GM12878 (cell line): Measurements from ENCODE around the gene MSI2. TPM values are rescaled to one million over a fixed set of nuclear protein-coding genes. Genes with fewer than 3 reads are reported as not detected.

ENCODE experiments used
- ATAC-seq: fragments of 200-7000 bp; cut with Tn5 transposase; 3 replicates; pipeline ENCODE4 v1.9.1; 2020; ENCODE audit warnings: mild to moderate bottlenecking, moderate library complexity
- BruUV-seq: library from RNA; stranded (reverse); fragments of 400-500 nt; replicated peaks from 2 replicates; lab custom pipeline; 2021; lab: Mats Ljungman, UMichigan
- CTCF ChIA-PET: fragments of 300-600 bp; sonication (Branson Sonifier 250); formaldehyde crosslinking; extraction: SDS; loops from one replicate; lab custom pipeline; 2021; ENCODE audit warnings: inconsistent platforms; lab: Yijun Ruan, JAX
- POLR2A ChIA-PET: fragments of 350-600 bp; formaldehyde crosslinking; extraction: SDS; loops from one replicate; lab custom pipeline; 2021; ENCODE audit warnings: inconsistent platforms; lab: Charles Lee
- RAD21 ChIA-PET: fragments of 300-600 bp; sonication (Branson Sonifier 250); formaldehyde crosslinking; loops from one replicate; lab custom pipeline; 2023; ENCODE audit warnings: antibody characterized with exemption; ENCODE audit not compliant: unreplicated experiment; lab: Charles Lee
- SMC1A ChIA-PET: fragments of 300-600 bp; sonication (Branson Sonifier 250); formaldehyde crosslinking; loops from one replicate; lab custom pipeline; 2023; ENCODE audit not compliant: unreplicated experiment, uncharacterized antibody; lab: Charles Lee
- DNase-seq: peaks from one replicate; pipeline ENCODE4 v3.0.0-alpha.2; 2011; ENCODE audit warnings: low read depth, low spot score
- FAIRE-seq: peaks from 3 replicates; lab custom pipeline; 2011; peaks lifted over from hg19 to GRCh38; lab: Jason Lieb, UNC
- H2AFZ ChIP-seq: 2 replicates; pipeline ENCODE4 v1.6.0; 2011; ENCODE audit warnings: low read depth, low read length, control low read depth; ENCODE audit not compliant: control insufficient read depth
- H3K27ac ChIP-seq: 2 replicates; pipeline ENCODE4 v1.5.1; 2011; ENCODE audit warnings: control low read depth; ENCODE audit not compliant: control insufficient read depth, insufficient read depth
- H3K27me3 ChIP-seq, 2 experiments: replicated peaks in 1 of 2; 2 replicates each; pipeline versions ENCODE4 v1.6.0 to v1.6.1; 2011; ENCODE audit warnings: low read length in 1 of 2; ENCODE audit not compliant: control insufficient read depth in 2 of 2, insufficient read depth in 2 of 2
- H3K36me3 ChIP-seq, 2 experiments: 2 replicates each; pipeline ENCODE4 v1.5.1; 2011; ENCODE audit warnings: low read length in 1 of 2; ENCODE audit not compliant: control insufficient read depth in 2 of 2, insufficient read depth in 2 of 2
- H3K4me1 ChIP-seq: 2 replicates; pipeline ENCODE4 v1.6.1; 2011; ENCODE audit warnings: mild to moderate bottlenecking, low read length, moderate library complexity, mixed read lengths; ENCODE audit not compliant: control insufficient read depth, insufficient read depth
- H3K4me2 ChIP-seq: 2 replicates; pipeline ENCODE4 v1.6.0; 2011; ENCODE audit warnings: control low read depth; ENCODE audit not compliant: control insufficient read depth, insufficient read depth
- H3K4me3 ChIP-seq: fragments of 200-600 bp; sonication (generic); 2 replicates; pipeline ENCODE4 v1.5.1; 2016
- H3K79me2 ChIP-seq: 2 replicates; pipeline ENCODE4 v1.6.0; 2011; ENCODE audit warnings: low read length; ENCODE audit not compliant: control insufficient read depth, insufficient read depth
- H3K9ac ChIP-seq: 2 replicates; pipeline ENCODE4 v1.8.0; 2011; ENCODE audit warnings: low read length, control low read depth, mixed read lengths; ENCODE audit not compliant: control insufficient read depth, insufficient read depth
- H3K9me3 ChIP-seq: replicated peaks from 3 replicates; pipeline ENCODE4 v1.5.1; 2011; ENCODE audit warnings: mild to moderate bottlenecking, low read length; ENCODE audit not compliant: control insufficient read depth, insufficient read depth
- H4K20me1 ChIP-seq: 2 replicates; pipeline ENCODE4 v1.6.0; 2011; ENCODE audit not compliant: control insufficient read depth, insufficient read depth
- IKZF1 ChIP-seq: fragments of 450-650 bp; conservative IDR thresholded peaks from 2 replicates; pipeline ENCODE4 v1.6.1; 2017; ENCODE audit warnings: antibody characterized with exemption, mild to moderate bottlenecking
- SPI1 ChIP-seq: IDR thresholded peaks from 2 replicates; pipeline ENCODE4 v1.6.1; 2011; ENCODE audit warnings: low read depth, mild to moderate bottlenecking, low read length, moderate library complexity, borderline replicate concordance; ENCODE audit not compliant: insufficient read depth
- ZNF687 ChIP-seq: fragments of 450-650 bp; IDR thresholded peaks from 2 replicates; pipeline ENCODE4 v1.6.1; 2017; ENCODE audit warnings: mild to moderate bottlenecking, moderate library complexity
- WGBS: methylation state at CpG from one replicate; pipeline ENCODE4 v1.1.6; 2016; ENCODE audit warnings: low lambda C conversion rate; ENCODE audit not compliant: insufficient replicate concordance, insufficient coverage; ENCODE audit errors: missing lambda C conversion rate; 5-methylcytosine and 5-hydroxymethylcytosine counted together
- in situ Hi-C: fragments of 300-500 bp; cut with MboI; formaldehyde crosslinking; loops from 9 replicates; pipeline ENCODE4 v1.14.3; 2018; ENCODE audit warnings: mixed read lengths
- intact Hi-C: fragments of 100-400 bp; cut with micrococcal nuclease; formaldehyde crosslinking; loops from one replicate; pipeline ENCODE4 v1.14.2; 2022; ENCODE audit not compliant: unreplicated experiment
- polyA plus RNA-seq, 11 experiments: library from polyadenylated mRNA; depleted of rRNA in 4 of 11; unstranded in 6 of 11; stranded (reverse) in 5 of 11; fragments of >200 nt; fragmentation: Nextera tagmentation in 4 of 11; fragmentation: Illumina TruSeq in 1 of 11; extraction: Ambion mirVana in 4 of 11; extraction: Trizol in 1 of 11; gene quantifications; 1 replicate in 1 of 11; 2 replicates in 10 of 11; pipeline versions ENCODE4 v1.2.1 to v1.2.3, GENCODE V29; 2011 to 2016; ENCODE audit warnings: inconsistent platforms in 2 of 11, missing spikeins in 2 of 11, low read depth in 1 of 11
- total RNA-seq, 4 experiments: library from RNA; depleted of rRNA in 3 of 4; stranded (reverse); fragments of >200 nt in 3 of 4; fragmentation: Illumina TruSeq in 1 of 4; extraction: Trizol in 1 of 4; gene quantifications; 2 replicates each; pipeline versions ENCODE4 v1.2.1 to v1.2.3, GENCODE V29; 2013 to 2021
- TF ChIP-seq, protein P1 (sequence below): IDR thresholded peaks from 2 replicates; pipeline ENCODE4 v1.6.1; 2012; ENCODE audit warnings: low read depth, low read length, improper control_type of control experiment

Gene MSI2
- total and polyA plus RNA-seq, 10 of the 15 experiments (the other 5 are each of a cell fraction or from before 2014, with no cell fraction given) = 6.1 to 76.1 (median 42.0) TPM

- no peak overlapping the region for H3K9ac ChIP-seq
Measured at GRCh38 chr17:57493171-57493570, 236.8 kb downstream of the MSI2 start.

More at GRCh38 chr17:57493171-57493570, 236.8 kb downstream of the MSI2 start:
- peak; percentile 44; the same call in 2 of the 3 replicates for ATAC-seq
- peak; percentile 86 for TF ChIP-seq SPI1
- no peak for TF ChIP-seq IKZF1
- TF ChIP-seq ZNF687 = 0 out of 2 replicates have a peak, but pooled peaks have one; percentile 25
- TF ChIP-seq, protein P1, sequence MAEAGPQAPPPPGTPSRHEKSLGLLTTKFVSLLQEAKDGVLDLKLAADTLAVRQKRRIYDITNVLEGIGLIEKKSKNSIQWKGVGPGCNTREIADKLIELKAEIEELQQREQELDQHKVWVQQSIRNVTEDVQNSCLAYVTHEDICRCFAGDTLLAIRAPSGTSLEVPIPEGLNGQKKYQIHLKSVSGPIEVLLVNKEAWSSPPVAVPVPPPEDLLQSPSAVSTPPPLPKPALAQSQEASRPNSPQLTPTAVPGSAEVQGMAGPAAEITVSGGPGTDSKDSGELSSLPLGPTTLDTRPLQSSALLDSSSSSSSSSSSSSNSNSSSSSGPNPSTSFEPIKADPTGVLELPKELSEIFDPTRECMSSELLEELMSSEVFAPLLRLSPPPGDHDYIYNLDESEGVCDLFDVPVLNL = no peak
- RAD21 ChIA-PET = no interaction called here
- peak overlapping the region; percentile 13; the same call in 1 of the 2 replicates for H3K27ac ChIP-seq
- H3K79me2 ChIP-seq = peaks cover 9% of the 10 kb centered on the region
- FAIRE-seq = no peak
- H4K20me1 ChIP-seq = no peaks in the 10 kb centered on the region
- peak overlapping the region; percentile 34; the same call in 1 of the 2 replicates for H3K4me2 ChIP-seq
- in situ Hi-C loops (no loop called here), intact Hi-C loops (no loop called here)
- H2AFZ ChIP-seq = no peak overlapping the region
- no peaks in the 10 kb centered on the region for H3K27me3 ChIP-seq
- CTCF ChIA-PET = interaction anchor here (1.2 kb wide), 1 partner anchor 12 kb away, joined by 3 read pairs; no protein-coding TSS in a partner anchor
- H3K36me3 ChIP-seq = peaks cover 0 to 3% of the 10 kb centered on the region in 2 experiments; a peak in 3 of 4 replicates
- SMC1A ChIA-PET = no interaction called here
- peaks cover 14% of the 10 kb centered on the region for H3K4me1 ChIP-seq
- H3K9me3 ChIP-seq = no peaks in the 10 kb centered on the region
- 78% methylated on average over 5 of the region's 5 CpGs for WGBS
- POLR2A ChIA-PET = interaction anchor here (1.4 kb wide), 1 partner anchor 20 kb away, joined by 3 read pairs; no protein-coding TSS in a partner anchor
- H3K4me3 ChIP-seq = no peak overlapping the region
- DNase-seq = no peak
- BruUV-seq = no TSS peak
